ENCODE measurements around the gene HMCN1. TPM values are rescaled to one million over a fixed set of nuclear protein-coding genes. Genes with fewer than 3 reads are reported as not detected.

Gene HMCN1
- total RNA-seq, 1 experiment from 2014 or later = 0.23 TPM

DNA sequence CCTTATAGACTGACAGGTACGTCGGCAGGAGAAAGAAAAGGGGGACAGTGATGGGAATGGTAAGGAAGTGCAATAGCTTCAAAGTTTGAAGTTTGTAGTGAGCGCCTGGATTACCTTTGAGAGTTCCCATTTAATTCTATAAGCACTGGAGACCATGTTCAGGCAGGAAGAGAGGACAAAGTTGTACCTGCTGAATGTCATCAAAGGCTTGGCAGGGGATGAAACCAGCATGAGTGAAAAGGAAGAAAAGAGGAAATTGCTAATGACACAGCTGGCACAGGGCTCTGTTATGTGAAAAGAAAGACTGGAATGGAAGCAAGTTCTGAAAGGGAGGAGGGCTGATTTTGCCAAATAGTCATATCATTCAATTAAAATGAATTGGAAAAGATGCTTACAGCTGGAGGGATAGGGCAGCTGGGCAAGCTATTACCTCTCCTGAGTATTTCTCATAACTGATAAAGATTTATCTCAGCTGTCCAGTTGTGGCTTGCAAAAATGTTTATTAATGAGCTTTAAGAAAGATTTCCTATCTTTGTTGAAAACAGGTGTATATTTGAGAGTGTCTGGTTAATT is 109.2 kb downstream of the HMCN1 start:
- ATAC-seq = no peak
- no TSS peak for BruUV-seq (replicated peaks)
- POLR2A ChIA-PET = no interaction called here

DNA sequence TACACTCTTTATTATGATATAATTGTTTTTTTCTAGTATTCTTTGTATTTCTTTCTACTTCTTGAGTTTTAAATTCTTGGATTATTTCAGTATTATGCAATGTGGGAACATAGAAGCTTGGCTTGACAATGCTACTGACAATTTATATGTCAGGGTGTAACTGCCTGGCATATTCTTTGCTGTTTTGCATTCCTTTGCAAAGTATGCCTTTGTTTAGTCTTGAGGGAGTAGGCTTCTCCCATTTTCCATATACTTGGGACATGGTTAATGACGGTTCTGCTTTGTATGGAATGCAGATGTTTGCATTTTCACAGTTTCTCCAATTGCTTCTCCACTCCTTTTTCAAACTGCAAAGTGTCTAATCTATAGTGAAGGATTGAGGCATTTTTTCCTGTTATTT is 109.8 kb downstream of the HMCN1 start:
- intact Hi-C loops (cut with micrococcal nuclease; ENCODE audit: unreplicated experiment) = no loop called here
- ChIA-PET CTCF (no interaction called here), POLR2A (no interaction called here)
- no peak overlapping the region for H3K4me3 ChIP-seq (ENCODE audit: low read depth in 2 of 2, low read length in 2 of 2)
- no peak overlapping the region for H3K27ac ChIP-seq (ENCODE audit: low read length)
- no peaks in the 10 kb centered on the region for H3K9me3 ChIP-seq (ENCODE audit: control insufficient read depth, insufficient read depth, low read depth, low read length)
- no TSS peak for BruUV-seq (replicated peaks)
- in situ Hi-C loops (cut with HindIII; ENCODE audit: low pct_unique_long_range_greater_than_20kb, low sequenced_read_pairs) = no loop called here
- no peak for DNase-seq (ENCODE audit: low read depth, low spot score)
- H3K36me3 ChIP-seq (ENCODE audit: control insufficient read depth, insufficient read depth, low read length) = no peaks in the 10 kb centered on the region
- TF ChIP-seq SIN3A (IDR thresholded peaks at IDR 0.05; ENCODE audit: borderline replicate concordance, insufficient read depth, low read depth, low read length) (no peak), POLR2AphosphoS5 (IDR thresholded peaks at IDR 0.05; ENCODE audit: low read depth, low read length) (no peak), TCF7L2 (IDR thresholded peaks at IDR 0.05; ENCODE audit: low read depth, low read length) (no peak)
- TF ChIP-seq, protein P1, sequence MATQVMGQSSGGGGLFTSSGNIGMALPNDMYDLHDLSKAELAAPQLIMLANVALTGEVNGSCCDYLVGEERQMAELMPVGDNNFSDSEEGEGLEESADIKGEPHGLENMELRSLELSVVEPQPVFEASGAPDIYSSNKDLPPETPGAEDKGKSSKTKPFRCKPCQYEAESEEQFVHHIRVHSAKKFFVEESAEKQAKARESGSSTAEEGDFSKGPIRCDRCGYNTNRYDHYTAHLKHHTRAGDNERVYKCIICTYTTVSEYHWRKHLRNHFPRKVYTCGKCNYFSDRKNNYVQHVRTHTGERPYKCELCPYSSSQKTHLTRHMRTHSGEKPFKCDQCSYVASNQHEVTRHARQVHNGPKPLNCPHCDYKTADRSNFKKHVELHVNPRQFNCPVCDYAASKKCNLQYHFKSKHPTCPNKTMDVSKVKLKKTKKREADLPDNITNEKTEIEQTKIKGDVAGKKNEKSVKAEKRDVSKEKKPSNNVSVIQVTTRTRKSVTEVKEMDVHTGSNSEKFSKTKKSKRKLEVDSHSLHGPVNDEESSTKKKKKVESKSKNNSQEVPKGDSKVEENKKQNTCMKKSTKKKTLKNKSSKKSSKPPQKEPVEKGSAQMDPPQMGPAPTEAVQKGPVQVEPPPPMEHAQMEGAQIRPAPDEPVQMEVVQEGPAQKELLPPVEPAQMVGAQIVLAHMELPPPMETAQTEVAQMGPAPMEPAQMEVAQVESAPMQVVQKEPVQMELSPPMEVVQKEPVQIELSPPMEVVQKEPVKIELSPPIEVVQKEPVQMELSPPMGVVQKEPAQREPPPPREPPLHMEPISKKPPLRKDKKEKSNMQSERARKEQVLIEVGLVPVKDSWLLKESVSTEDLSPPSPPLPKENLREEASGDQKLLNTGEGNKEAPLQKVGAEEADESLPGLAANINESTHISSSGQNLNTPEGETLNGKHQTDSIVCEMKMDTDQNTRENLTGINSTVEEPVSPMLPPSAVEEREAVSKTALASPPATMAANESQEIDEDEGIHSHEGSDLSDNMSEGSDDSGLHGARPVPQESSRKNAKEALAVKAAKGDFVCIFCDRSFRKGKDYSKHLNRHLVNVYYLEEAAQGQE (IDR thresholded peaks at IDR 0.05; ENCODE audit: insufficient read depth in 1 of 2, low read depth in 2 of 2, low read length in 1 of 2) = no peak
- TF ChIP-seq, protein P2, sequence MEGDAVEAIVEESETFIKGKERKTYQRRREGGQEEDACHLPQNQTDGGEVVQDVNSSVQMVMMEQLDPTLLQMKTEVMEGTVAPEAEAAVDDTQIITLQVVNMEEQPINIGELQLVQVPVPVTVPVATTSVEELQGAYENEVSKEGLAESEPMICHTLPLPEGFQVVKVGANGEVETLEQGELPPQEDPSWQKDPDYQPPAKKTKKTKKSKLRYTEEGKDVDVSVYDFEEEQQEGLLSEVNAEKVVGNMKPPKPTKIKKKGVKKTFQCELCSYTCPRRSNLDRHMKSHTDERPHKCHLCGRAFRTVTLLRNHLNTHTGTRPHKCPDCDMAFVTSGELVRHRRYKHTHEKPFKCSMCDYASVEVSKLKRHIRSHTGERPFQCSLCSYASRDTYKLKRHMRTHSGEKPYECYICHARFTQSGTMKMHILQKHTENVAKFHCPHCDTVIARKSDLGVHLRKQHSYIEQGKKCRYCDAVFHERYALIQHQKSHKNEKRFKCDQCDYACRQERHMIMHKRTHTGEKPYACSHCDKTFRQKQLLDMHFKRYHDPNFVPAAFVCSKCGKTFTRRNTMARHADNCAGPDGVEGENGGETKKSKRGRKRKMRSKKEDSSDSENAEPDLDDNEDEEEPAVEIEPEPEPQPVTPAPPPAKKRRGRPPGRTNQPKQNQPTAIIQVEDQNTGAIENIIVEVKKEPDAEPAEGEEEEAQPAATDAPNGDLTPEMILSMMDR (IDR thresholded peaks at IDR 0.05) = no peak
- no peak for ATAC-seq
- H3K4me1 ChIP-seq (ENCODE audit: control insufficient read depth, insufficient read depth, low read length) = no peaks in the 10 kb centered on the region
- no peaks in the 10 kb centered on the region for H3K27me3 ChIP-seq (ENCODE audit: control insufficient read depth, insufficient read depth, low read length)

More for the DNA sequence above, 109.2 kb downstream of the HMCN1 start:
- no peak for TF ChIP-seq POLR2AphosphoS5 (IDR thresholded peaks at IDR 0.05; ENCODE audit: low read depth, low read length)
- no peak for TF ChIP-seq TCF7L2 (IDR thresholded peaks at IDR 0.05; ENCODE audit: low read depth, low read length)
- no peak for TF ChIP-seq SIN3A (IDR thresholded peaks at IDR 0.05; ENCODE audit: borderline replicate concordance, insufficient read depth, low read depth, low read length)
- TF ChIP-seq, protein P1 (IDR thresholded peaks at IDR 0.05; ENCODE audit: insufficient read depth in 1 of 2, low read depth in 2 of 2, low read length in 1 of 2) = no peak
- TF ChIP-seq, protein P2 (IDR thresholded peaks at IDR 0.05) = no peak
- intact Hi-C loops (cut with micrococcal nuclease; ENCODE audit: unreplicated experiment) = no loop called here
- Histone ChIP-seq H3K27ac (ENCODE audit: low read length) (no peak overlapping the region), H3K27me3 (ENCODE audit: control insufficient read depth, insufficient read depth, low read length) (no peaks in the 10 kb centered on the region), H3K9me3 (ENCODE audit: control insufficient read depth, insufficient read depth, low read depth, low read length) (no peaks in the 10 kb centered on the region), H3K4me1 (ENCODE audit: control insufficient read depth, insufficient read depth, low read length) (no peaks in the 10 kb centered on the region), H3K36me3 (ENCODE audit: control insufficient read depth, insufficient read depth, low read length) (no peaks in the 10 kb centered on the region), H3K4me3 (ENCODE audit: low read depth in 2 of 2, low read length in 2 of 2) (no peak overlapping the region)
- DNase-seq (ENCODE audit: low read depth, low spot score) = no peak
- in situ Hi-C loops (cut with HindIII; ENCODE audit: low pct_unique_long_range_greater_than_20kb, low sequenced_read_pairs) = no loop called here
- CTCF ChIA-PET = no interaction called here

All from Panc1 (cell line).